ENCODE data around the gene DCAF5. TPM values are rescaled to one million over a fixed set of nuclear protein-coding genes. Genes with fewer than 3 reads are reported as not detected.

The DCAF5 gene
- total RNA-seq, 4 donors from 2014 or later: 31.8 to 60.0 (median 38.5) TPM

GRCh38 chr14:69055125-69055524 is 97.8 kb downstream of the DCAF5 start:
- 95 to 96% methylated on average over 20 to 21 of the region's 21 CpGs for WGBS, 2 donors
- TF ChIP-seq CTCF (IDR thresholded peaks at IDR 0.05): no peak
- TF ChIP-seq POLR2A (IDR thresholded peaks at IDR 0.05): no peak
- intact Hi-C loops (cut with DNase I; ENCODE audit: low total_unique reads): no loop called here
- no peak for DNase-seq (ENCODE audit: low spot score in 2 of 2)
- no peak overlapping the region for H3K4me3 ChIP-seq (ENCODE audit: low read depth, poor library complexity, severe bottlenecking)

- H3K4me3 ChIP-seq (ENCODE audit: low read depth, poor library complexity, severe bottlenecking): no peak overlapping the region
- TF ChIP-seq POLR2A (IDR thresholded peaks at IDR 0.05): no peak
- no peak for TF ChIP-seq CTCF (IDR thresholded peaks at IDR 0.05)
- 83 to 89% methylated on average over 10 to 11 of the region's 11 CpGs for WGBS, 2 donors
- intact Hi-C loops (cut with DNase I; ENCODE audit: low total_unique reads): no loop called here
- no peak for DNase-seq (ENCODE audit: low spot score in 2 of 2)
Measured at GRCh38 chr14:69054030-69054429, 98.9 kb downstream of the DCAF5 start.

- intact Hi-C loops (cut with DNase I; ENCODE audit: low total_unique reads): no loop called here
- no peak for TF ChIP-seq POLR2A (IDR thresholded peaks at IDR 0.05)
- TF ChIP-seq CTCF (IDR thresholded peaks at IDR 0.05): no peak
- DNase-seq (ENCODE audit: low spot score in 2 of 2): no peak
- H3K4me3 ChIP-seq (ENCODE audit: low read depth, poor library complexity, severe bottlenecking): no peak overlapping the region
- 54 to 73% methylated on average over 4 of the region's 4 CpGs for WGBS, 2 donors
Measured at GRCh38 chr14:69052181-69052601, 100.7 kb downstream of the DCAF5 start.

- no peak for DNase-seq (ENCODE audit: low spot score in 2 of 2)
- H3K4me3 ChIP-seq (ENCODE audit: low read depth, poor library complexity, severe bottlenecking): no peak overlapping the region
- no peak for TF ChIP-seq CTCF (IDR thresholded peaks at IDR 0.05)
- TF ChIP-seq POLR2A (IDR thresholded peaks at IDR 0.05): no peak
- WGBS, 2 donors: 38 to 42% methylated on average over 6 of the region's 6 CpGs
- intact Hi-C loops (cut with DNase I; ENCODE audit: low total_unique reads): no loop called here
Measured at GRCh38 chr14:69050240-69051184, 102.4 kb downstream of the DCAF5 start.

GRCh38 chr14:69049675-69050074 is 103.2 kb downstream of the DCAF5 start:
- H3K4me3 ChIP-seq (ENCODE audit: low read depth, poor library complexity, severe bottlenecking): no peak overlapping the region
- WGBS, 2 donors: 8% methylated on average over 2 of the region's 2 CpGs
- peak in 1 of 2 donors; percentile 62 for DNase-seq (ENCODE audit: low spot score in 2 of 2)
- TF ChIP-seq CTCF (IDR thresholded peaks at IDR 0.05) (no peak), POLR2A (IDR thresholded peaks at IDR 0.05) (no peak)
- intact Hi-C loops (cut with DNase I; ENCODE audit: low total_unique reads): no loop called here
